Progenitor cell of endocrine pancreas (in vitro differentiated cells): ENCODE measurements around the gene ANGEL1. TPM values are rescaled to one million over a fixed set of nuclear protein-coding genes. Genes with fewer than 3 reads are reported as not detected.
A peak's percentile ranks its signal among the peaks of the same experiment; 100 is the strongest.

Experiments used
- DNase-seq: peaks from one replicate; pipeline ENCODE4 v3.0.0; 2021; ENCODE audit warnings: low spot score; ENCODE audit not compliant: unreplicated experiment
- H3K27ac Mint-ChIP-seq: 2 replicates; pipeline ENCODE4 v1.8.0; 2021; ENCODE audit warnings: mild to moderate bottlenecking, moderate library complexity, mixed read lengths
- H3K27me3 Mint-ChIP-seq: 2 replicates; pipeline ENCODE4 v1.8.0; 2021; ENCODE audit warnings: mixed read lengths
- H3K36me3 Mint-ChIP-seq: 2 replicates; pipeline ENCODE4 v1.8.0; 2022; ENCODE audit warnings: mixed read lengths; ENCODE audit not compliant: insufficient read depth
- H3K4me1 Mint-ChIP-seq: 2 replicates; pipeline ENCODE4 v1.8.0; 2021; ENCODE audit warnings: low read depth, mixed read lengths
- H3K4me3 Mint-ChIP-seq: 2 replicates; pipeline ENCODE4 v1.8.0; 2021; ENCODE audit warnings: low read depth, mild to moderate bottlenecking, moderate library complexity, mixed read lengths
- H3K9me3 Mint-ChIP-seq: 2 replicates; pipeline ENCODE4 v1.8.0; 2021; ENCODE audit warnings: low read depth, mixed read lengths
- total RNA-seq: library from RNA; stranded (reverse); gene quantifications from 2 replicates; pipeline ENCODE4 v1.2.1, GENCODE V29; 2021
- TF ChIP-seq, protein P1 (sequence below): fragments of 200-600 bp; sonication (generic); IDR thresholded peaks from one replicate; pipeline ENCODE4 v1.5.0; 2021; ENCODE audit warnings: antibody characterized with exemption, mild to moderate bottlenecking; ENCODE audit not compliant: unreplicated experiment

The ANGEL1 gene
- total RNA-seq, 1 donor from 2014 or later, result 129 TPM

DNA sequence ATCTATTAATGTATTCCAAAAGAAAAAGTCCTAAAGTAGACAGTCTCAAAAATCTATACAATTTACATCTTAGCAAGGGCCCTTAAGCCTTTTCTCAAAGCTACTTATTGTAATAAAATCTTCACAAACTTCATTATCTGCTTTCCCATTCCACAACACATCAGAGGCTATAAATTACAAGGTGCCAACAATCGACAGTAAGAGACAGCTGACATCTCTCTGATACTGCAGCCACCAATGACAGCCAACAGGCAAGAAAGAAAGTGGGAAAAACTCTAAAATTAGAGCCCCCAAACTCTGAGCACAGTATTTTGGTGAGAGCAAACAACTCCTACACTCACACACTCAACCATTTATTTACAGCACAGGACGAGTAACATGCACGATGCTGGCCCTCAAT is 2.2 kb downstream of the ANGEL1 start:
- Mint-ChIP-seq H3K36me3 (peaks cover 23% of the 10 kb centered on the region), H3K27me3 (no peaks in the 10 kb centered on the region), H3K4me3 (peak overlapping the region; percentile 98), H3K27ac (no peak overlapping the region), H3K4me1 (peaks cover 31% of the 10 kb centered on the region), H3K9me3 (no peaks in the 10 kb centered on the region)
- no peak for DNase-seq
- TF ChIP-seq, protein P1, sequence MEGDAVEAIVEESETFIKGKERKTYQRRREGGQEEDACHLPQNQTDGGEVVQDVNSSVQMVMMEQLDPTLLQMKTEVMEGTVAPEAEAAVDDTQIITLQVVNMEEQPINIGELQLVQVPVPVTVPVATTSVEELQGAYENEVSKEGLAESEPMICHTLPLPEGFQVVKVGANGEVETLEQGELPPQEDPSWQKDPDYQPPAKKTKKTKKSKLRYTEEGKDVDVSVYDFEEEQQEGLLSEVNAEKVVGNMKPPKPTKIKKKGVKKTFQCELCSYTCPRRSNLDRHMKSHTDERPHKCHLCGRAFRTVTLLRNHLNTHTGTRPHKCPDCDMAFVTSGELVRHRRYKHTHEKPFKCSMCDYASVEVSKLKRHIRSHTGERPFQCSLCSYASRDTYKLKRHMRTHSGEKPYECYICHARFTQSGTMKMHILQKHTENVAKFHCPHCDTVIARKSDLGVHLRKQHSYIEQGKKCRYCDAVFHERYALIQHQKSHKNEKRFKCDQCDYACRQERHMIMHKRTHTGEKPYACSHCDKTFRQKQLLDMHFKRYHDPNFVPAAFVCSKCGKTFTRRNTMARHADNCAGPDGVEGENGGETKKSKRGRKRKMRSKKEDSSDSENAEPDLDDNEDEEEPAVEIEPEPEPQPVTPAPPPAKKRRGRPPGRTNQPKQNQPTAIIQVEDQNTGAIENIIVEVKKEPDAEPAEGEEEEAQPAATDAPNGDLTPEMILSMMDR, result no peak

DNA sequence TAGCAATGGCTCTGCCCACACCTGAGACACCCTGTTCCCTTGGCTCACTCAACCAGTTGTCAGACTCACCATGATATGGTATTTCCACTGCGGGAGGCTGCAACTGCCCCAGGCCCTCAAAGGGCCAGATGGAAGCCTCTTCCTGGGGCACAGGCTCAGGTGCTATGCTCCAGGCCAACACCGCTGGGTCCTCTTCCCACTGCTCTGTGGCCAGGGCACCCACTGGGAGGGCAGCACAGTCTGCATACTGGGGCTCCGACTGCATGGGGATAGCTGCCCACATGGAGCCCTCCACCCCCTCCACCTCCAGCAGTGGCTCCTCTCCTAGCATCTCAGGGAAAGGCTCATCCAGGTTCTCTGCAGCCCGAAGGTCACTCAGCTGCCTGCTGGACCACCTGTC is 3.7 kb downstream of the ANGEL1 start:
- H3K4me3 Mint-ChIP-seq, result no peak overlapping the region
- TF ChIP-seq, protein P1, result no peak
- H3K4me1 Mint-ChIP-seq, result peaks cover 31% of the 10 kb centered on the region
- H3K27me3 Mint-ChIP-seq, result no peaks in the 10 kb centered on the region
- DNase-seq, result no peak
- H3K36me3 Mint-ChIP-seq, result peaks cover 31% of the 10 kb centered on the region
- H3K9me3 Mint-ChIP-seq, result no peaks in the 10 kb centered on the region
- H3K27ac Mint-ChIP-seq, result no peak overlapping the region

DNA sequence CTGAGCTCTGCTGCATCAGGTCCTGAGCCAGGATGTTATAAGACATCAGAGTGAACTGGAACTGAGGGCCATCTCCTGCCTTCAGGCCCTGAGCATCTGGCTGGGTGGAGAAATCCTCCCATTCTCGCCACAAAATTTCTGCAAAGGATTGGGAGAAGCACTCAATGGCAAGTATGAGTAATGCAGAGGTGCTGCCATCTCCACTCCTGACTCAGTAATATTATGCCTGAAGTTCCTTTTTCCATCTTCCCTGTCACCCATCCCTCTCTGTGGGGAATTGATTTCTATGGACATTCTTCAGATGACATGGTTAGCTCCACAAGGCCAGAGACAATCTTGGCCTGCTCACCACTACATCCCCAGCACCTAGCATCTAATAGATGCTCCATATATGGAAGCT is 4.7 kb downstream of the ANGEL1 start:
- H3K27ac Mint-ChIP-seq, result no peak overlapping the region
- peaks cover 41% of the 10 kb centered on the region for H3K36me3 Mint-ChIP-seq
- H3K27me3 Mint-ChIP-seq, result no peaks in the 10 kb centered on the region
- no peak overlapping the region for H3K4me3 Mint-ChIP-seq
- H3K9me3 Mint-ChIP-seq, result no peaks in the 10 kb centered on the region
- H3K4me1 Mint-ChIP-seq, result peaks cover 27% of the 10 kb centered on the region
- TF ChIP-seq, protein P1, result no peak
- no peak for DNase-seq

DNA sequence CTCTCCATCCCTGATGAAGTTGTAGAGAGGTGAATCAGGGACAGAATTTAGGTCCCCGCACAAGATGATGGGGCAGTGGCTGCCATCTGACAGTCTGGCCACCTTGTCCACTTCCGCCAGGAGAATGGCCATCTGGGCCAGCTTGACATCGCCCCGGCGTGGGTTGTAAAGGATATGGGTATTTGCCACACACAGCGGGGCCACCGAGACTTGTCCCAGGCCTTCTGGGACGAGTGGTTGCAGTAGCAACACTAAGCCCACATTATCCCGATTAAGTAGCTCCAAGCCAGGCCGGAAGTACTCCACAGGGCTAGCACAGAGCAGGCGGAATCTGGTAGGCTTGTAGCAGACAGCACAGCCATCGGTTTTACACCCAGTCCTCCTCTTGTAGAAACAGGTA is 6.2 kb downstream of the ANGEL1 start:
- Mint-ChIP-seq H3K27me3 (no peaks in the 10 kb centered on the region), H3K9me3 (no peaks in the 10 kb centered on the region), H3K4me1 (peaks cover 23% of the 10 kb centered on the region), H3K27ac (no peak overlapping the region), H3K36me3 (peaks cover 53% of the 10 kb centered on the region), H3K4me3 (no peak overlapping the region)
- TF ChIP-seq, protein P1, result no peak
- no peak for DNase-seq

DNA sequence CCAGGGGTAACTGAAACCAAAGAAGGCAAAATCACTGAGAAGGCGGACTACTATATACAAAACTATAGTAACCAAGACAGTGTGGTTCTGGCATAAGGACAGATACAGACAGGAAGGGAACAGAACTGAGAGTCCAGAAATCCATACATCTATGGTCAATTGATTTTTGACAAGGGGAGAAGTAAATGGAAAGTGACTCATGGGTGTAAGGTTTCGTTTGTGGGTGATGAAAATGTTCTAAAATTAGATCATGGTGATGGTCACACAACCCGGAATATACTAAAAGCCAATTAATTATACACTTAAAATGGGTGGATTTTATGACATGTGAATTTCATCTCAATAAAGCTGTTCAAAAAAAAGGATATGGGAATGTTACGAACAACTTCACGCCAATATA is 18.7 kb downstream of the ANGEL1 start:
- Mint-ChIP-seq H3K9me3 (peaks cover 3% of the 10 kb centered on the region), H3K27ac (no peak overlapping the region), H3K4me3 (no peak overlapping the region), H3K27me3 (no peaks in the 10 kb centered on the region), H3K36me3 (peaks cover 50% of the 10 kb centered on the region), H3K4me1 (no peaks in the 10 kb centered on the region)
- TF ChIP-seq, protein P1, result no peak
- no peak for DNase-seq
